Panc1 (cell line): Measurements from ENCODE around the gene TAF5L. TPM values are rescaled to one million over a fixed set of nuclear protein-coding genes. Genes with fewer than 3 reads are reported as not detected.

Experiments used
- ATAC-seq: fragments of 200-7000 bp; cut with Tn5 transposase; 2 replicates; pipeline ENCODE4 v1.9.1; 2020; ENCODE audit warnings: mild to moderate bottlenecking, moderate library complexity
- BruUV-seq: library from RNA; stranded (reverse); fragments of 400-500 nt; replicated peaks from 2 replicates; lab custom pipeline; 2021; lab: Mats Ljungman, UMichigan
- CTCF ChIA-PET: fragments of 300-600 bp; sonication (Branson Sonifier 250); formaldehyde crosslinking; loops from one replicate; lab custom pipeline; 2022; ENCODE audit warnings: antibody characterized with exemption; lab: Charles Lee
- POLR2A ChIA-PET: fragments of 300-600 bp; sonication (Branson Sonifier 250); formaldehyde crosslinking; loops from one replicate; lab custom pipeline; 2022; ENCODE audit warnings: antibody characterized with exemption; lab: Charles Lee
- DNase-seq: peaks from one replicate; pipeline ENCODE4 v3.0.0-alpha.2; 2010; ENCODE audit warnings: low read depth, low spot score
- H3K27ac ChIP-seq: 2 replicates; pipeline ENCODE4 v1.5.1; 2011; ENCODE audit warnings: mild to moderate bottlenecking, low read length, inconsistent platforms
- H3K27me3 ChIP-seq: fragments of 200-500 bp; sonication (Bioruptor generic); 2 replicates; pipeline ENCODE4 v1.6.0; 2014; ENCODE audit warnings: low read length, inconsistent platforms; ENCODE audit not compliant: control insufficient read depth, insufficient read depth
- H3K36me3 ChIP-seq: fragments of 200-500 bp; sonication (Bioruptor generic); 2 replicates; pipeline ENCODE4 v1.5.1; 2014; ENCODE audit warnings: inconsistent platforms, mild to moderate bottlenecking, low read length, moderate library complexity; ENCODE audit not compliant: control insufficient read depth, insufficient read depth
- H3K4me1 ChIP-seq: 2 replicates; pipeline ENCODE4 v1.5.1; 2011; ENCODE audit warnings: inconsistent platforms, mild to moderate bottlenecking, low read length, moderate library complexity; ENCODE audit not compliant: control insufficient read depth, insufficient read depth
- H3K4me3 ChIP-seq, 2 experiments: 2 replicates each; pipeline ENCODE4 v1.5.1; 2011 to 2012; ENCODE audit warnings: low read depth in 2 of 2, low read length in 2 of 2, mild to moderate bottlenecking in 2 of 2, inconsistent platforms in 1 of 2, moderate library complexity in 1 of 2
- H3K9me3 ChIP-seq: fragments of 200-500 bp; sonication (Bioruptor generic); 2 replicates; pipeline ENCODE4 v1.5.1; 2014; ENCODE audit warnings: low read depth, mild to moderate bottlenecking, inconsistent platforms, low read length, moderate library complexity; ENCODE audit not compliant: control insufficient read depth, insufficient read depth
- CTCF ChIP-seq: fragments of 450-650 bp; IDR thresholded peaks from 2 replicates; pipeline ENCODE4 v1.5.1; 2017; ENCODE audit warnings: mild to moderate bottlenecking
- POLR2AphosphoS5 ChIP-seq: IDR thresholded peaks from 2 replicates; pipeline ENCODE4 v1.6.1; 2012; ENCODE audit warnings: mild to moderate bottlenecking, low read depth, low read length, moderate library complexity
- REST ChIP-seq, 2 experiments: IDR thresholded peaks; 2 replicates each; pipeline ENCODE4 v1.6.1; 2011 to 2012; ENCODE audit warnings: low read depth in 2 of 2, control low read depth in 1 of 2, low read length in 1 of 2, mild to moderate bottlenecking in 1 of 2, moderate library complexity in 1 of 2; ENCODE audit not compliant: insufficient read depth in 1 of 2
- SIN3A ChIP-seq: IDR thresholded peaks from 2 replicates; pipeline ENCODE4 v1.6.1; 2012; ENCODE audit warnings: low read depth, mild to moderate bottlenecking, low read length, moderate library complexity, borderline replicate concordance; ENCODE audit not compliant: insufficient read depth
- TCF7L2 ChIP-seq: IDR thresholded peaks from 2 replicates; pipeline ENCODE4 v1.6.1; 2011; ENCODE audit warnings: mild to moderate bottlenecking, low read depth, low read length, inconsistent platforms
- in situ Hi-C: cut with HindIII; loops from 2 replicates; pipeline ENCODE4 v1.10.0; 2016; ENCODE audit warnings: low sequenced_read_pairs, low pct_unique_long_range_greater_than_20kb
- intact Hi-C: fragments of 100-400 bp; cut with micrococcal nuclease; formaldehyde crosslinking; loops from one replicate; pipeline ENCODE4 v1.10.0; 2022; ENCODE audit not compliant: unreplicated experiment
- total RNA-seq: library from RNA; stranded (reverse); gene quantifications from one replicate; pipeline ENCODE4 v1.2.1, GENCODE V29; 2021; ENCODE audit not compliant: unreplicated experiment

TAF5L gene
- total RNA-seq, 1 experiment from 2014 or later: 23.8 TPM

GRCh38 chr1:229631966-229632365, 6.0 kb upstream of the TAF5L start:
- Histone ChIP-seq H3K4me3 (no peak overlapping the region), H3K27me3 (no peaks in the 10 kb centered on the region), H3K27ac (no peak overlapping the region), H3K9me3 (no peaks in the 10 kb centered on the region), H3K4me1 (peaks cover 12% of the 10 kb centered on the region), H3K36me3 (peaks cover 16% of the 10 kb centered on the region)
- DNase-seq: no peak
- BruUV-seq: no TSS peak
- ATAC-seq: no peak
- TF ChIP-seq TCF7L2 (no peak), POLR2AphosphoS5 (no peak)
- in situ Hi-C loops (no loop called here), intact Hi-C loops (no loop called here)
- ChIA-PET CTCF (no interaction called here), POLR2A (no interaction called here)

- no peak for TF ChIP-seq TCF7L2
- POLR2A ChIA-PET: no interaction called here
- no TSS peak for BruUV-seq
- Histone ChIP-seq H3K36me3 (peaks cover 14% of the 10 kb centered on the region), H3K27me3 (no peaks in the 10 kb centered on the region), H3K4me1 (peaks cover 12% of the 10 kb centered on the region), H3K9me3 (no peaks in the 10 kb centered on the region), H3K4me3 (no peak overlapping the region), H3K27ac (no peak overlapping the region)
- ATAC-seq: no peak
- intact Hi-C loops: no loop called here
- no peak for DNase-seq
- CTCF ChIA-PET: no interaction called here
- in situ Hi-C loops: no loop called here
Measured at GRCh38 chr1:229631148-229631547, 5.2 kb upstream of the TAF5L start.

- peaks cover 16% of the 10 kb centered on the region for H3K4me1 ChIP-seq
- ChIA-PET CTCF (no interaction called here), POLR2A (no interaction called here)
- TF ChIP-seq POLR2AphosphoS5 (no peak), CTCF (no peak), TCF7L2 (no peak), SIN3A (no peak), REST (IDR thresholded peaks at IDR 0.05; ENCODE audit: insufficient read depth in 1 of 2, low read depth in 2 of 2, low read length in 1 of 2) (no peak)
- in situ Hi-C loops (no loop called here), intact Hi-C loops (no loop called here)
- H3K36me3 ChIP-seq: peaks cover 12% of the 10 kb centered on the region
- no peaks in the 10 kb centered on the region for H3K9me3 ChIP-seq
- ATAC-seq (no peak), DNase-seq (no peak)
- H3K4me3 ChIP-seq: no peak overlapping the region
- no TSS peak for BruUV-seq
- H3K27me3 ChIP-seq: no peaks in the 10 kb centered on the region
- no peak overlapping the region for H3K27ac ChIP-seq
Measured at GRCh38 chr1:229629261-229629660, 3.3 kb upstream of the TAF5L start.
